Ishikawa (cell line): ENCODE measurements around the gene EGFR.

Experiments used
- CEBPB ChIP-seq: IDR thresholded peaks from 2 replicates; pipeline ENCODE4 v1.6.1; 2012
- EGR1 ChIP-seq: IDR thresholded peaks from 2 replicates; pipeline ENCODE4 v1.6.1; 2012
- EP300 ChIP-seq: IDR thresholded peaks from 2 replicates; pipeline ENCODE4 v1.6.1; 2012; ENCODE audit warnings: borderline replicate concordance
- FOXM1 ChIP-seq: IDR thresholded peaks from 2 replicates; pipeline ENCODE4 v1.6.1; 2012; ENCODE audit warnings: low read depth, borderline replicate concordance
- RAD21 ChIP-seq: IDR thresholded peaks from 2 replicates; pipeline ENCODE4 v1.6.1; 2012; ENCODE audit warnings: low read depth
- TAF1 ChIP-seq: IDR thresholded peaks from 2 replicates; pipeline ENCODE4 v1.6.1; 2012; ENCODE audit warnings: low read depth, mild to moderate bottlenecking
- TEAD4 ChIP-seq: IDR thresholded peaks from 2 replicates; pipeline ENCODE4 v1.6.1; 2012
- YY1 ChIP-seq: IDR thresholded peaks from 2 replicates; pipeline ENCODE4 v1.6.1; 2012; ENCODE audit warnings: low read depth
- TF ChIP-seq, protein P1 (sequence below): IDR thresholded peaks from 2 replicates; pipeline ENCODE4 v1.6.1; 2012

DNA sequence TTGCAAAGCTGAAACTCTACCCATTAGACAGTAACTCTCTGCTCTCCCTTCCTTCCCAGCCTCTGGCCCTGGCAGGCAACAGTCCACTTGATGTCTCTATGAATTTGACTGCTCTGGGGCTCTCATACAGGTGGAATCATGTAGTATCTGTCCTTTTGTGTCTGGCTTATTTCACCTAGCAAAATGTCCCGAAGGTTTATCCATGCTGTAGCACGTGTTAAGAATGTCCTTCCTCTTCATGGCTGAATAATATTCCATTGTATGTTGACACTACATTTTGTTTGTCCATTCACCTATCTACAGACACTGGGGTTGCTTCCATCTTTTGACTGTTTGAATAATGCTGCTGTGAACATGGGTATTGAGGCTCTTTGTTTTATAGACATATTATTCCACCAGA, 128.9 kb downstream of the EGFR start:
- TF ChIP-seq YY1 (no peak), TEAD4 (no peak), EGR1 (no peak), RAD21 (no peak), EP300 (no peak), FOXM1 (no peak), CEBPB (no peak), TAF1 (no peak)
- TF ChIP-seq, protein P1, sequence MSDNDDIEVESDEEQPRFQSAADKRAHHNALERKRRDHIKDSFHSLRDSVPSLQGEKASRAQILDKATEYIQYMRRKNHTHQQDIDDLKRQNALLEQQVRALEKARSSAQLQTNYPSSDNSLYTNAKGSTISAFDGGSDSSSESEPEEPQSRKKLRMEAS: no peak
